ENCODE results near the gene ZBTB22. TPM values are rescaled to one million over a fixed set of nuclear protein-coding genes. Genes with fewer than 3 reads are reported as not detected.

Gene ZBTB22
- total RNA-seq, 1 donor from 2014 or later, result 27.3 TPM

GRCh38 chr6:33335916-33336315 is 18.4 kb upstream of the ZBTB22 start:
- Mint-ChIP-seq H3K4me1 (ENCODE audit: low read depth) (no peaks in the 10 kb centered on the region), H3K27ac (no peak overlapping the region), H3K4me3 (ENCODE audit: low read depth) (no peak overlapping the region), H3K36me3 (ENCODE audit: insufficient read depth) (no peaks in the 10 kb centered on the region), H3K9me3 (ENCODE audit: low read depth) (no peaks in the 10 kb centered on the region), H3K27me3 (no peaks in the 10 kb centered on the region)
- TF ChIP-seq CTCF (IDR thresholded peaks at IDR 0.05; ENCODE audit: unreplicated experiment), result no peak
- no peak for DNase-seq (ENCODE audit: low spot score, unreplicated experiment)

GRCh38 chr6:33333666-33334065 is 16.1 kb upstream of the ZBTB22 start:
- H3K27me3 Mint-ChIP-seq, result no peaks in the 10 kb centered on the region
- H3K27ac Mint-ChIP-seq, result no peak overlapping the region
- no peaks in the 10 kb centered on the region for H3K9me3 Mint-ChIP-seq (ENCODE audit: low read depth)
- no peak overlapping the region for H3K4me3 Mint-ChIP-seq (ENCODE audit: low read depth)
- no peaks in the 10 kb centered on the region for H3K4me1 Mint-ChIP-seq (ENCODE audit: low read depth)
- no peaks in the 10 kb centered on the region for H3K36me3 Mint-ChIP-seq (ENCODE audit: insufficient read depth)
- no peak for TF ChIP-seq CTCF (IDR thresholded peaks at IDR 0.05; ENCODE audit: unreplicated experiment)
- DNase-seq (ENCODE audit: low spot score, unreplicated experiment), result no peak

GRCh38 chr6:33330736-33331135 is 13.2 kb upstream of the ZBTB22 start:
- no peaks in the 10 kb centered on the region for H3K4me1 Mint-ChIP-seq (ENCODE audit: low read depth)
- no peak overlapping the region for H3K27ac Mint-ChIP-seq
- no peak for DNase-seq (ENCODE audit: low spot score, unreplicated experiment)
- no peak for TF ChIP-seq CTCF (IDR thresholded peaks at IDR 0.05; ENCODE audit: unreplicated experiment)
- no peak overlapping the region for H3K4me3 Mint-ChIP-seq (ENCODE audit: low read depth)
- no peaks in the 10 kb centered on the region for H3K9me3 Mint-ChIP-seq (ENCODE audit: low read depth)
- no peaks in the 10 kb centered on the region for H3K27me3 Mint-ChIP-seq
- no peaks in the 10 kb centered on the region for H3K36me3 Mint-ChIP-seq (ENCODE audit: insufficient read depth)

GRCh38 chr6:33329058-33329457 is 11.5 kb upstream of the ZBTB22 start:
- Mint-ChIP-seq H3K4me3 (ENCODE audit: low read depth) (no peak overlapping the region), H3K9me3 (ENCODE audit: low read depth) (no peaks in the 10 kb centered on the region), H3K27ac (no peak overlapping the region), H3K27me3 (no peaks in the 10 kb centered on the region), H3K4me1 (ENCODE audit: low read depth) (no peaks in the 10 kb centered on the region), H3K36me3 (ENCODE audit: insufficient read depth) (no peaks in the 10 kb centered on the region)
- no peak for DNase-seq (ENCODE audit: low spot score, unreplicated experiment)
- TF ChIP-seq CTCF (IDR thresholded peaks at IDR 0.05; ENCODE audit: unreplicated experiment), result no peak

- Mint-ChIP-seq H3K27ac (peak overlapping the region; percentile 92), H3K27me3 (no peaks in the 10 kb centered on the region), H3K4me3 (ENCODE audit: low read depth) (peak overlapping the region; percentile 99), H3K4me1 (ENCODE audit: low read depth) (peaks cover 21% of the 10 kb centered on the region), H3K36me3 (ENCODE audit: insufficient read depth) (peaks cover 12% of the 10 kb centered on the region), H3K9me3 (ENCODE audit: low read depth) (no peaks in the 10 kb centered on the region)
- no peak for TF ChIP-seq CTCF (IDR thresholded peaks at IDR 0.05; ENCODE audit: unreplicated experiment)
- DNase-seq (ENCODE audit: low spot score, unreplicated experiment), result no peak
Measured at GRCh38 chr6:33324125-33324524, 6.6 kb upstream of the ZBTB22 start.

All from progenitor cell of endocrine pancreas (in vitro differentiated cells).